ENCODE measurements around the gene PLCG2.
"Not testable (repeated sequence)": the region's sequence is repeated elsewhere in the genome, so short reads cannot be mapped to it uniquely, and the experiment has no call there.

Gene PLCG2

DNA sequence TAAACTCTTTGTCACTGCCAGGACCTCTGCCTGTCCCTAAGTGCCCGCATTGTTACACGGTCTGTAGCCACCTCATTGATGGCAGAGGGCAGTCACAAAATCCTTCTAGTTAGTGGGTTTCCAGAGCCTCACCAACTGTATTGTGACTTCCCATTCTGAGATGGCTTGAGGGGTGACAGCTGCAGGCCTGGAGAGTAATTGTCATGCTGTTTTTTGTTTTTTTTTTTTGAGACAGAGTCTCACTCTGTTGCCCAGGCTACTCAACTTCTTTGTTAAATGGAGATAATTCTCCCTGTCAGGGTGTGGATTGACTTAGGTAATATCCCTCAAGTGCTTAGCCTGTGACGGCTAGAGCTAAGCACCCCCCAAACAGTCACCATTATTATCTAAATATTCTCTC is 154.3 kb downstream of the PLCG2 start:
- Mint-ChIP-seq H3K27ac (peak overlapping the region in 1 of 2 donors; percentile 55), H3K27me3 (no peaks in the 10 kb centered on the region), H3K4me3 (no peak overlapping the region), H3K9me3 (no peaks in the 10 kb centered on the region), H3K4me1 (ENCODE audit: low read depth in 2 of 2) (no peaks in the 10 kb centered on the region), H3K36me3 (ENCODE audit: insufficient read depth) (peaks cover 23% of the 10 kb centered on the region)
- no peak for DNase-seq
- no peak for ATAC-seq (replicated peaks)

DNA sequence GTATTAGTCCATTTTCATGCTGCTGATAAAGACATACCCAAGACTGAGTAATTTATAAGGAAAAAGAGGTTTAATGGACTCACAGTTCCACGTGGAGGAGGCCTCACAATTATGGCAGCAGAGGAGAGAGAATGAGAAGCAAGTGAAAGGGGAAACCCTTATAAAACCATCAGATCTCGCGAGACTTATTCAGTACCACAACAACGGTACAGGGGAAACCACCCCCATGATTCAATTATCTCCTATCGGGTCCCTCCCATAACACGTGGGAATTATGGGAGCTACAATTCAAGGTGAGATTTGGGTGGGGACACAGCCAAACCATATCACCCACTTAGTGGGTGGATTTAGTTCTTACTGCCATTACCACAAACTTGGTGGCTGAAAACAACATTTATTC is 155.6 kb downstream of the PLCG2 start:
- not testable (repeated sequence) for H3K27me3 Mint-ChIP-seq; H3K4me1 Mint-ChIP-seq (ENCODE audit: low read depth in 2 of 2); H3K27ac Mint-ChIP-seq; H3K9me3 Mint-ChIP-seq; H3K4me3 Mint-ChIP-seq; DNase-seq; ATAC-seq (replicated peaks)
- H3K36me3 Mint-ChIP-seq (ENCODE audit: insufficient read depth), result peaks cover 25% of the 10 kb centered on the region

DNA sequence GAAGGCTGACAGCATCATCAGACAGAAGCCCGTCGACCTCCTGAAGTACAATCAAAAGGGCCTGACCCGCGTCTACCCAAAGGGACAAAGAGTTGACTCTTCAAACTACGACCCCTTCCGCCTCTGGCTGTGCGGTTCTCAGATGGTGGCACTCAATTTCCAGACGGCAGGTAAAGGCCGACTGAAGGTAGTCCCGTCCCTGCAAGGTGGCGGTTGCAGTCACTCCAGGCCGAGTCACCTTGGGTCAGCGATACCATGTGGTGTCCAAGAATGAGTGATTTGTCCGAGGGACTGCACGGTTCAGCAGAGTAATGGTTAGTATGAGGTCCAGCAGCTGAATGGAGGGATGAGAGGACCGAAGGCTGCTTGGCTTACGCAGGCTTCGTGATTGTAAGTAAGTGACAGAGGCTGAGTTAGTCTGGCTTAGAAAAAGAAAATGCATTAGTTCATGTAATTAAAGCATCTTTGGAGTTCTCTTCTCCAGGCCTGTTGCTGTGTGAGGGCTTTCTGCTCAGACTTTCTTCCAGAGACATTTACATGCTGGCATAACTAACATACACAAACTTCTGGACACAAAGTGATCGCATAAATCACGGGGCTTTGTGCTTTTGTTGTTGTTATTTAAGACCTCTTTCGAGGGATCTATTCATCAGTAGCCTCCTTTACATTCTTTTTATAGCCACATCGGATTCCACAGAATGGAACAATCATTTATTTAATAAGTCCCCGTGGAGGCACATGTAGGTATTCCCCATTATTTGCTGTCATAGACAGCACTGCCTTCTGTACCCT is 157.3 kb downstream of the PLCG2 start:
- no peak for DNase-seq
- Mint-ChIP-seq H3K27me3 (no peaks in the 10 kb centered on the region), H3K9me3 (no peaks in the 10 kb centered on the region), H3K4me1 (ENCODE audit: low read depth in 2 of 2) (no peaks in the 10 kb centered on the region), H3K36me3 (ENCODE audit: insufficient read depth) (peaks cover 21% of the 10 kb centered on the region), H3K4me3 (no peak overlapping the region), H3K27ac (no peak overlapping the region)
- ATAC-seq (replicated peaks), result no peak

DNA sequence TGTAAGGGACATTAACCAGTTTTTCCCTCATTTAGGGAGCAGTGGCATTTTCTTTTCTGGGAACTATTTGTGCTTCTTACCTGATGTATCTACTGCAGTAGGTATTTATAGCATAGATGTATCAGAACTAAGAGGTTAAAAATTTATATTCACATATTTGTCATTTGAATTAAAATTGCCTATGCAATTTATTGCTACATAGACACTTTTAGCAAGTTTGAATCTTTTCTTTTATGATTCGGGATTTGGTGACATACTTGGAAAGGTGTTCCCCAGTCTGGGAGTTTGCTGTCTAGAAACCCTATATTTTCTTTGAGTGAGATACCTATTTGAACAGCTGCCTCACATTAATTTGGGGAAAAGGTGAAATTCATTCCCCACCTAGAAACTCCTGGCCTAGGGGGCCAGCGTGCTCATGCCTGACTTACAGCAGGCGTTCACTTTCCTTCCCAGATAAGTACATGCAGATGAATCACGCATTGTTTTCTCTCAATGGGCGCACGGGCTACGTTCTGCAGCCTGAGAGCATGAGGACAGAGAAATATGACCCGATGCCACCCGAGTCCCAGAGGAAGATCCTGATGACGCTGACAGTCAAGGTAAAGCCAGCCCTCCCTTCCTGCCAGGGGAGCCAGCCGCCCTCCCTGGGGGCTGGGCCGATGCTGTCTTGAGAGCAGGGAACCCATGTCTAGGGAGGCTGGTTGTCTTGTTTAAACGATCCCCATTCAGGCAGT is 158.4 kb downstream of the PLCG2 start:
- no peak overlapping the region for H3K4me3 Mint-ChIP-seq
- H3K27ac Mint-ChIP-seq, result no peak overlapping the region
- peaks cover 21% of the 10 kb centered on the region for H3K36me3 Mint-ChIP-seq (ENCODE audit: insufficient read depth)
- H3K27me3 Mint-ChIP-seq, result no peaks in the 10 kb centered on the region
- DNase-seq (no peak), ATAC-seq (replicated peaks) (no peak)
- H3K4me1 Mint-ChIP-seq (ENCODE audit: low read depth in 2 of 2), result no peaks in the 10 kb centered on the region
- H3K9me3 Mint-ChIP-seq, result no peaks in the 10 kb centered on the region

DNA sequence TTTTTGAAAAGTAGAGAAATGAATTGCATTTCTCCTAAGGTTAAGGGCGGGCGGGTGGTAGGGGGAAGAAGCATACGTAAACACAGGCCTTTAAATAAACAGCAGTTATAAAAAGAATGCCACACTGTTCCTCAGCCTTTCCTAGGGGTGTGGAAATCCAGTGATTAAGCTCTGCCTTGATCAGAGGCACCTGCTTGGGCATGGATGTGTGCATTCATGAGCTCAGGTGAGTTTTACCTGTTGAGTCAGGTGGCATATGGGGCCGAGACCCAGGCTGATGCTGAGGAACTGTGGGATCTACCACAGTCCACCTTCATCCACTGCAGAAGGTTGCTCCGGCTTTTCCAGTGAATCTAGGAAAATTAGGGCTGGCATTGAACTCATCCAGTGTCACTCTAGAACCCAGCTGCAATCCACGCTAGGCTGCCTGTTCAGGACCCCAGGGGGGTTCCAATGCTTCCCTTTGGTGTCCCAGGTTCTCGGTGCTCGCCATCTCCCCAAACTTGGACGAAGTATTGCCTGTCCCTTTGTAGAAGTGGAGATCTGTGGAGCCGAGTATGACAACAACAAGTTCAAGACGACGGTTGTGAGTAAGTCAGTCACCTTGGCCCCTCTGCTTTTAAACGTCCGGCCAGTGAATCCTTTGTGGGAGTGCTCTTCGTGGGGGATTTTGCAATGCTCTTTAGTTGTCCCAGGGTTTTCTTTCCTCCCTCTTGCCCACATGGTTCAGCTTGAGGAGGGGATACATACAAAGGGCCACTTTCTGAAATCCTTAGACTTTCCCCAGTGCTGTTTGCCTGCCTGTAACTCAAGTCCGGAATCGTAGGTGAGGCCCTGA is 159.5 kb downstream of the PLCG2 start:
- Mint-ChIP-seq H3K36me3 (ENCODE audit: insufficient read depth) (peaks cover 31% of the 10 kb centered on the region), H3K27me3 (no peaks in the 10 kb centered on the region), H3K4me3 (no peak overlapping the region), H3K27ac (no peak overlapping the region), H3K9me3 (no peaks in the 10 kb centered on the region), H3K4me1 (ENCODE audit: low read depth in 2 of 2) (no peaks in the 10 kb centered on the region)
- ATAC-seq (replicated peaks), result no peak
- DNase-seq, result no peak

DNA sequence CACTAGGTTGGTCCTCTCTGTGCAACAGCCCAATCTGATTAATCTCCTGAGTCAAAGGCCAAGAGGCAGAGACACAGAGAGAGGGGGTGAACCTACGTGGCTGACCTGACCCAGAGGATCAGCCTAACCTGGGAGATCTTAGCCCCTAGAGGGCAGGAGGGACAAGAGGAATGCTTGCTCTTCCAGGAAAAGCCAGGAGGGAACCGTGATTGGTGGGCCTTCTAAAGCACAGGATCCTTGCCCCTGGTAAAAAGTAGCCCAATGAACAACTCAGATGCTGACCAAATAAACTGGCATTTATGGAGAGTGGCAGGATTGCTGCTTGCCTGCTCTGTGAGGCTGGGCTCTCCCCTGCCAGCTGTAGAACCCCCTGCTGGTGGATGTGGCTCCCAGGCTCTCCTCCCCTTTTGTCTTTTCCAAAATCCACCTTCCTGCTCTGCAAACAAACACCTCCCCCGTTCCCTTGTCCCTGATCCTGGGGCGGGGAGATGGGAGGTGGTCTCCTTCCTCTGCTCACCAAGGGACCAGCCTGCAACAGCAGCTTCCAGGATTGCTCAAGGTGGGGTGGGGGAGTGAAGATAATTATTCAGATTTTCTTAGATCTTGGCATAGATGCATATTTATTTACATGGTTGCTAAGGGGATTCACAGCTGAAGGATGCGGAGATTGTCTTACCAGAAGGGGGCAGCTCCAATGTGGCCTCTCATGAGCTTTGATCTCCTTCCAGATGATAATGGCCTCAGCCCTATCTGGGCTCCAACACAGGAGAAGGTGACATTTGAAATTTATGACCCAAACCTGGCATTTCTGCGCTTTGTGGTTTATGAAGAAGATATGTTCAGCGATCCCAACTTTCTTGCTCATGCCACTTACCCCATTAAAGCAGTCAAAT is 160.3 kb downstream of the PLCG2 start:
- peaks cover 33% of the 10 kb centered on the region for H3K36me3 Mint-ChIP-seq (ENCODE audit: insufficient read depth)

DNA sequence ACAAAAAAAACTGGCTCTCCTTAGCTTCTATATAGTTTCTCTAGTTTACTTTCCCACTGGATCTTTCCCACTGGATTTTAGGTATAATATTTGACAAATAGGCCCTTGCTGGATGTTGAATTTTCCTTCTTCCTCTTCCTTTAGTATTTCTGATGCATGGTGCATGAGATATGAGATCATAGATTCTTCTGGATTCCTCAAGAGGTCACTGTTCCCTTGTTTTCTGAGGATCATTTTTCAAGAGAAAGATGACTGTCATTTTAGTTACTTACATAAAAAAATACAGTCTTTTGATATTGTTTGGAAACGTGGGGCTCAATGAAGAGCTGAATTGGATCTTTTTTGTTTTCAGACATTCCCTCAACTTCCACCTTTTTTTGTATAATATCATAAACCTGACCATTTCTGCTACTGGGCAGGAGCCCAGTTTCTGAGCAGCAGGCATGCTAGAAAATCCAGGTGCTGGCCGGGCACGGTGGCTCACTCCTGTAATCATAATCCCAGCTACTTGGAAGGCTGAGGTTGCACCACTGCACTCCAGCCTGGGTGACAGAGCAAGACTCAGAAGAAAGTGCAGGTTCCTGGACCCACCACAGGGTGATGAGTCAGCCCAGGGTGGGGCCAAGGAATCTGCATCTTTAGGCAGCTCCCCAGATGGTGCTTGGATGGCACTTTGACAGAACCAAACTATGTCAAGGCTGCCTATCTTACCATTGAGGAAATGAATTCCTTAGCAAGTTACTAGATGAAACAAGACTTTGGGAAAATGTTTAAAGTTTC is 161.9 kb downstream of the PLCG2 start:
- Mint-ChIP-seq H3K27me3 (no peaks in the 10 kb centered on the region), H3K36me3 (ENCODE audit: insufficient read depth) (peaks cover 35% of the 10 kb centered on the region), H3K27ac (no peak overlapping the region), H3K4me3 (no peak overlapping the region), H3K9me3 (no peaks in the 10 kb centered on the region), H3K4me1 (ENCODE audit: low read depth in 2 of 2) (no peaks in the 10 kb centered on the region)
- ATAC-seq (replicated peaks) (no peak), DNase-seq (no peak)

More for the DNA sequence above, 160.3 kb downstream of the PLCG2 start:
- no peak overlapping the region for H3K4me3 Mint-ChIP-seq
- no peaks in the 10 kb centered on the region for H3K4me1 Mint-ChIP-seq (ENCODE audit: low read depth in 2 of 2)
- DNase-seq, result no peak
- peak overlapping the region; percentile 59 to 63 for H3K27ac Mint-ChIP-seq
- ATAC-seq (replicated peaks), result no peak
- no peaks in the 10 kb centered on the region for H3K27me3 Mint-ChIP-seq
- H3K9me3 Mint-ChIP-seq, result no peaks in the 10 kb centered on the region

DNA sequence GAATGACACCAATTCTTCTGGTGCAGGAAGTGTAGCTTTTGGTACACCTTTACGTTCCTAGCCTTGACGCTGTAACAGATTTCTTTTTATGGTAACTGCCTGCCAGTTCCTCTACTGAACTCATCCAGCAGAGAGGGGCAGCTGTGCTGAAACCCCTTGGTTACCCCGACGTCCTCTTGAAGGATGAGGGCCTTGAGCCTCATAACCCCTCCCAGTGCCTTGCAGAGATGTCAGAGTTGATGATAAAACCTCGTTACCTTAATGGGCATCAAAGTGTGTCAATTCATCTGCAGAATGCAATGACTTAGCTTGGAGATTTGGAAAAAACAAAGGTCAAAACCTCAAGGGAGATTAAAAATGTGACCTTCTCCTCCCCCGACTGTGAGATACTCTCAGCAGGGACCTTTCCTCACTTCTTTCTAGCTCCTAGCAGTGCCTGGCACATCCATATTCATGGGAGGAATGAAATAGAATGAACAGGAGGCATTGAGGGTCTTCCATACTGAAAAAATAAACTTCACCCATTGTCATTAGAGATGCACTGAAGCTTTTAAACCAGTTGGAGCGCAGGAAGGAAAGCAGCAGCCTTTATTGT is 163.0 kb downstream of the PLCG2 start:
- Mint-ChIP-seq H3K27me3 (no peaks in the 10 kb centered on the region), H3K9me3 (no peaks in the 10 kb centered on the region), H3K4me3 (no peak overlapping the region), H3K4me1 (ENCODE audit: low read depth in 2 of 2) (no peaks in the 10 kb centered on the region), H3K36me3 (ENCODE audit: insufficient read depth) (peaks cover 35% of the 10 kb centered on the region), H3K27ac (peak overlapping the region in 1 of 2 donors; percentile 41)
- no peak for ATAC-seq (replicated peaks)
- no peak for DNase-seq

DNA sequence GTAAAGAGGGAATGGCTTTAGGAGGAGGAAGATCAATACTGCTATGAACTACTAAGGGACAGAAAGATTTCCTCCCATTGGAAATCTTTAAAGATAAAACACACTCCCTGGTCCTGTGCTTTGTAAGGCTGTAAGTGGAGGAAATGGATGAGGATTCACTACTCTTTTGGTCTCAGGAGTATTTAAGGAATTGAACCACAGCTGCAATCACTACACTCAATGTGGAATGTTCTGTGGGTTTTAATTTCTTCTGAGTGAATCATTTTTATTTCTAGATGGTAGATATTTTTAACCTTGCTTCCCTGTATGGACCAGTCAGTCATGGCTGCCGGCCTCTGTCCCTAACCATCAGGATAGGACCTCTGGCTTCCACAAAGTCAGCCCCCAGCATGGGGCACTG is 166.6 kb downstream of the PLCG2 start:
- ATAC-seq (replicated peaks), result no peak
- H3K27me3 Mint-ChIP-seq, result no peaks in the 10 kb centered on the region
- no peaks in the 10 kb centered on the region for H3K4me1 Mint-ChIP-seq (ENCODE audit: low read depth in 2 of 2)
- no peak overlapping the region for H3K4me3 Mint-ChIP-seq
- peaks cover 27% of the 10 kb centered on the region for H3K36me3 Mint-ChIP-seq (ENCODE audit: insufficient read depth)
- no peak overlapping the region for H3K27ac Mint-ChIP-seq
- H3K9me3 Mint-ChIP-seq, result peaks cover 0 to 3% of the 10 kb centered on the region in 2 donors
- no peak for DNase-seq

DNA sequence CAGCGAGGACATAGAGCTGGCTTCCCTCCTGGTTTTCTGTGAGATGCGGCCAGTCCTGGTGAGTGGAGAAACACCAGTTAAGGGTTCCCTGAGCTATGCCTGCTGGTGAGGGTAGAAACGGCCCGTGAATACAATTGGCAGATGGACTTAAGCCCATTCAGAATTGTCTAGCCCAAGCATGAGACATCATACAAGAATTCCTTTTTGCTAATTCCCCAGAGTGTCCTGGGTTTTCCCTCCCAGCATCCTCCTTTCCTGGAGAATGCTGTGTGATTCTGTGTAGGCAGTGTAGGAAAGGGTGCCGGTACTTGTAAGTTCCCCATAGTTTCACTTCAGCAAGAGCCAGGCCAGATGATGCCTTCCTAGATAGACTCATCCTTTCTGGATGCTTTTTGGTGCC is 167.1 kb downstream of the PLCG2 start:
- H3K27me3 Mint-ChIP-seq, result no peaks in the 10 kb centered on the region
- no peak overlapping the region for H3K4me3 Mint-ChIP-seq
- no peak for DNase-seq
- H3K36me3 Mint-ChIP-seq (ENCODE audit: insufficient read depth), result peaks cover 29% of the 10 kb centered on the region
- no peak for ATAC-seq (replicated peaks)
- H3K9me3 Mint-ChIP-seq, result peaks cover 0 to 4% of the 10 kb centered on the region in 2 donors
- H3K27ac Mint-ChIP-seq, result no peak overlapping the region
- no peaks in the 10 kb centered on the region for H3K4me1 Mint-ChIP-seq (ENCODE audit: low read depth in 2 of 2)

DNA sequence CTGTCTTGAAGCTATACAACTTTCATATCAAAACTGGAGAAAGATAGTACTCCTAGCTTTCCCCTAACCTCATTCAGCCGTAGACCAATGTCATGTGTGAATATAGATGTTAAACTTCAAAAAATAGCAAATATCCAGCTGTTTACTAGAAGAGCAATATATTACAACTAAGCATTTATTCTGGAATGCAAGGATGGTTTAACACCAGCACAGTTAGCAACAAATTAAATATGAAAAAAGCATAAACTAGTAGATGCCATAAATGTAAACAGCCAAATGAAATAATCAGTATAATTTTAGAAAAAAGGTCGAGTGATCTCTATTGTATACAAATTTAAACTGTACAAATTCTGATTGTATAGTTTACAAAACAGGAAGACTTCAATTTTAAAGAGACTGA is 172.5 kb downstream of the PLCG2 start:
- H3K4me3 Mint-ChIP-seq, result no peak overlapping the region
- DNase-seq, result no peak
- peaks cover 8% of the 10 kb centered on the region for H3K36me3 Mint-ChIP-seq (ENCODE audit: insufficient read depth)
- H3K9me3 Mint-ChIP-seq, result peaks cover 0 to 4% of the 10 kb centered on the region in 2 donors
- no peaks in the 10 kb centered on the region for H3K4me1 Mint-ChIP-seq (ENCODE audit: low read depth in 2 of 2)
- no peaks in the 10 kb centered on the region for H3K27me3 Mint-ChIP-seq
- no peak overlapping the region for H3K27ac Mint-ChIP-seq
- no peak for ATAC-seq (replicated peaks)

All from effector memory CD8-positive, alpha-beta T cell (primary cell).